Measurements from ENCODE around the gene EXOC2.

GRCh38 chr6:473768-474452 is 219.0 kb downstream of the EXOC2 start:
- TF ChIP-seq POLR2A (IDR thresholded peaks at IDR 0.05; ENCODE audit: extremely low read depth, insufficient read length) (no peak), CTCF (IDR thresholded peaks at IDR 0.05; ENCODE audit: low read depth, low read length) (no peak), MAX (IDR thresholded peaks at IDR 0.05; ENCODE audit: low read depth, low read length) (no peak)
